GM23248 (cell line): ENCODE data around the gene MOB3B.

Experiments
- EZH2 ChIP-seq: fragments of 200-600 bp; sonication (generic); IDR thresholded peaks from 2 replicates; pipeline ENCODE4 v1.6.1; 2018; ENCODE audit warnings: antibody characterized with exemption, mild to moderate bottlenecking; ENCODE audit not compliant: insufficient read depth, poor library complexity, severe bottlenecking
- EZH2phosphoT487 ChIP-seq: fragments of 200-600 bp; sonication (generic); IDR thresholded peaks from 2 replicates; pipeline ENCODE4 v1.6.1; 2018; ENCODE audit warnings: antibody characterized with exemption, moderate library complexity, mild to moderate bottlenecking, low read depth; ENCODE audit not compliant: insufficient read depth

DNA sequence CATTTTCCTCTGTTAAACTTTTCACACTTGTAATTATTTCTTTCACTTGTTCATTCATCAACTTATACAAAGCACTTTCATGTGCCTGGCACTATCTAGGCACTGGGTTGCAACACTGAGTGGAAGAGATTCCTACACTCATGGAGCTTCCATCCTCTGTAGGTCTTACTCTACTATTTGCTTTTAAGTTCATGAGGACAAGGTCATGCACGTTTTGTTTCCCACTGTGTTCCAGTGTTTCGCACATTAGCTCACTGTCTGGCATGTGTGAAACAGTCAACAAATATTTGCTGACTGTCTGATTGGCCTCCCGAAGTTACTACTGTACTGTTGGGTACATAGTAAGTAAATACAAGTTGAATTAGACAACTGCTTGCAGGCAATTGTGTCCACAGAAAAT lies 93.4 kb downstream of the MOB3B start:
- no peak for TF ChIP-seq EZH2
- no peak for TF ChIP-seq EZH2phosphoT487
